Stimulated activated naive CD4-positive, alpha-beta T cell (primary cell): ENCODE results near the gene BAX.

Source experiments
- DNase-seq, 6 experiments: peaks; one replicate each; lab custom pipeline; 2025; lab: John Stamatoyannopoulos, UW

Gene BAX

GRCh38 chr19:48962029-48962848, 7.6 kb downstream of the BAX start:
- DNase-seq: peak in 3 of 6 experiments; percentile 17 to 34 (median 19)

GRCh38 chr19:48962849-48963165, 8.1 kb downstream of the BAX start:
- DNase-seq: no peak

GRCh38 chr19:48963371-48964204, 8.9 kb downstream of the BAX start:
- peak in 4 of 6 experiments; percentile 13 to 31 (median 26) for DNase-seq

DNA sequence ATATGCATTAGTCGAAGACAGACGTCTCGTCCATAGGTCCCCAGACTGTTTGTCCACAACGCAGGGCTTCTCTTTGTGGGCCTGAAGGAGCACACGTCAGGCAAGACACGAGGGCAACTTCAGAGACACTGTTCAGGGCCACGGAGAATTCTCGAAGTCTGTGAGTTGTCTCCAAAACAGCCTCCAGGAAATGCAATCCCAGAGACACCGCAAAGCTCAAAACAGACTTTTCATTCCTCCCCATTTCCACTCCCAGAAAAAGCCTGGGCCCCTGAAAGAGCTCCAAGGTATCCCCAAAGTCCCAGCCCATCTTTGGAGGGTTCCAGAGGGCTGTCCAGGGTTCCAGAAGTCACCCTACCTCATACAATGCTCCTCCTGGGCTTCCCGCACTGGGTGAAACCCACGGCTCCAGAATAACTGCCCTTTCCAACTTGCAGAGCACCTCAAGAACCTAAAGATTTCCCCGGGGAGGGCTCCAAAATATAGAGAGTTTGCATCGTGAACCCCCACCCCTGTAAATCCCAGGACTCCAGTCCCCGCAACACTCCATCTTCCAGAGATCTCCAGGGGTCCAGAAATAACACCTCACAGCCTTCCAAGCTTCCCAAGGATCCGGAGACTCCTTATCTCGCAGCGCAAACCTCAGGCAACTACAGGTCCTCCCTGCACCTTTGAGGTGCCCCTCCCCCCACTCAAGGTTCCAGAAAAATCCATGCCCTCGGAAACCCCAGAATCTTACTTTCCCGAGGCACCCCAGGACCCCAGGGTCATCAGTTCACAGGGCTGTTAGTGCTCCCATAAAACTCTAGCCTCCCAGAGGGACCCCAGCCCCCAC, 9.7 kb downstream of the BAX start:
- peak in 1 of 6 experiments; percentile 23 for DNase-seq

GRCh38 chr19:48965040-48965805, 10.5 kb downstream of the BAX start, which contains the start of gene FTL:
FTL (plus strand) TSS chr19:48965309; CDS start chr19:48965508, 199 bp downstream.
- peak; percentile 80 to 96 (median 86) for DNase-seq

- DNase-seq: peak; percentile 81 to 96 (median 87)
These were observed 11.3 kb downstream of the BAX start for GRCh38 chr19:48965806-48966540.

GRCh38 chr19:48966541-48967345, 12.1 kb downstream of the BAX start:
- DNase-seq: no peak

GRCh38 chr19:48967346-48968178, 12.9 kb downstream of the BAX start:
- no peak for DNase-seq

DNA sequence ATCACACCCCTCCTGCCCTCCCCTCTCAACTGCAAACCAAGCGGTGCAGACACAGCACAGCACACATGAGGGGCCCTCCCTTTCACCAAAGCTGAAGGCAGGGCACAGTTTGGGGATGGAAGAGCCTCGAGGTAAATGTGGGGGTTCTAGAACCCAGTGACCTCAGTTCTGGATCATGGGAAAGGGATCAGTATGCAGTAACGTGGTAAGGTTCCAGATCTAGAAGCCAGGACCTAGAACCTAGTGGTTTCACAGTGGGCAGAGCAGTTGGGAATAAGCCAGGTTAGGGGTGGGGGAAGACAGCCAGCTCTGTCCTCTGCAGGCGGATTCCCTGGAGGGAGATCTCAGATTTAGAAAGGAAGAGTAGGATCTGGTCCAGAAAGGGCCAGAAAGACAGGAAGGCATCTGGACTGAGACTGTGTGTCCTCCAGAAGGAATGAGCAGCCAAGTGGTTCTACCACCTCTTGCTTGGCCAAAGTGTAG, 13.5 kb downstream of the BAX start:
- DNase-seq: no peak

GRCh38 chr19:48968813-48969218, 14.1 kb downstream of the BAX start:
- no peak for DNase-seq

- no peak for DNase-seq
These were observed 14.8 kb downstream of the BAX start for GRCh38 chr19:48969276-48970138.

GRCh38 chr19:48970139-48970766, 15.6 kb downstream of the BAX start:
- no peak for DNase-seq

DNA sequence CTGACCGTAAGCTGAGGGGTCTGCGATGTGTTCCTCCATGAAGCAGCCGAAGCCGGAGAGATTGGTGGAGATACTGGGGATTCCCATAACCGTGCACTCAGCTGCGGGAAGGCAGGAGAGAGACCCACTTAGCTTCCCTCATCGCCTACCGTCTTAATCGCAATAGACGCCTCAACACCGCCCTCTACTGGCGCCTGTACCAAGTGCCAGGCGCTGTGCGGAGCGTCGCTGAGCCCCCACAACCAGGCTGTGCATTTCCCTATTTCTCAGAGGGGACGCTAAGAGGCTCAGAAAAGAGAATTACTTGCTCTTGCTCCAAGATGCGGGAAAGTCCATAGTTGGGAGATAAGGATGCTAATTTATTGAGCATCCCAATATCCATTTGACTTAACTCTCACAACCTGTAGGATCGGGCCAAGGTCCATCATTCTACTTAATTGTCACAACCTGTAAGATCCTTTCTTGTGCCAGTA, 16.3 kb downstream of the BAX start:
- DNase-seq: peak; percentile 45 to 82 (median 71)

GRCh38 chr19:48975947-48976847, 21.5 kb downstream of the BAX start:
- peak in 3 of 6 experiments; percentile 19 to 52 (median 35) for DNase-seq

DNA sequence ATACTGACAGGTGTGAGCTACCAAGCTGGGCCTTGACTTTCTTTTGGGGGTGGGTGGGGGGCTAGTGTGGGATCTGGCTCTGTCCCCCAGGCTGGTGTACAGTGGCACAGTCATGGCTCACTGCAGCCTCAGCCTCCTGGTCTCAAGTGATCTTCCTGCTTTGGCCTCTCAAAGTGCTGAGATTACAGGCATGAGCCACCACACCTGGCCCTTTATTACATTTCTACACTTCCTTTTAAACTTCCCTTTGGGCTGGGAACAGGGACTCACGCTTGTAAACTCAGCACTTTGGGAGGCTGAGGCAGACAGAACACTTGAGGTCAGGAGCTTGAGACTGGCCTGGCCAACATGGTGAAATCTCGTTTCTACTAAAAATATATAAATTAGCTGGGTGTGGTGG, 22.4 kb downstream of the BAX start:
- no peak for DNase-seq

- no peak for DNase-seq
These were observed 27.6 kb downstream of the BAX start for GRCh38 chr19:48982280-48982679.
